Keratinocyte (primary cell): ENCODE data around the gene FEM1B. TPM values are rescaled to one million over a fixed set of nuclear protein-coding genes. Genes with fewer than 3 reads are reported as not detected.

Experiments used
- DNase-seq: peaks from one replicate; pipeline ENCODE4 v3.0.0-alpha.2; 2011; ENCODE audit warnings: low read depth, missing footprints, low spot score
- FAIRE-seq: peaks from 2 replicates; lab custom pipeline; 2011; peaks lifted over from hg19 to GRCh38; lab: Jason Lieb, UNC
- H2AFZ ChIP-seq: 2 replicates; pipeline ENCODE4 v1.6.0; 2012; ENCODE audit warnings: low read length, control low read depth, inconsistent platforms; ENCODE audit not compliant: control insufficient read depth
- H3K27ac ChIP-seq: 2 replicates; pipeline ENCODE4 v1.5.1; 2011; ENCODE audit warnings: low read length; ENCODE audit not compliant: control insufficient read depth, insufficient read depth
- H3K27me3 ChIP-seq: 3 replicates; pipeline ENCODE4 v1.6.0; 2011; ENCODE audit warnings: low read length; ENCODE audit not compliant: control insufficient read depth, insufficient read depth; ENCODE audit errors: extremely low read depth
- H3K36me3 ChIP-seq, 2 experiments: 2 replicates in 1 of 2; 3 replicates in 1 of 2; pipeline ENCODE4 v1.5.1; 2011; ENCODE audit warnings: low read length in 2 of 2, mild to moderate bottlenecking in 1 of 2; ENCODE audit not compliant: control insufficient read depth in 2 of 2, insufficient read depth in 2 of 2; ENCODE audit errors: extremely low read depth in 1 of 2
- H3K4me1 ChIP-seq: 3 replicates; pipeline ENCODE4 v1.5.1; 2011; ENCODE audit warnings: low read length; ENCODE audit not compliant: control insufficient read depth, insufficient read depth; ENCODE audit errors: extremely low read depth
- H3K4me2 ChIP-seq: 3 replicates; pipeline ENCODE4 v1.6.0; 2011; ENCODE audit warnings: low read depth, low read length; ENCODE audit not compliant: control insufficient read depth, insufficient read depth; ENCODE audit errors: extremely low read depth
- H3K4me3 ChIP-seq, 3 experiments: fragments of 200-600 bp in 1 of 3; sonication (generic) in 1 of 3; 2 replicates in 2 of 3; 3 replicates in 1 of 3; pipeline ENCODE4 v1.5.1; 2011 to 2016; ENCODE audit warnings: low read length in 3 of 3, mild to moderate bottlenecking in 3 of 3, control low read depth in 2 of 3, inconsistent platforms in 1 of 3, low read depth in 1 of 3, mixed read lengths in 1 of 3, mixed run types in 1 of 3, moderate library complexity in 1 of 3; ENCODE audit not compliant: control insufficient read depth in 2 of 3, insufficient read depth in 2 of 3; ENCODE audit errors: extremely low read depth in 1 of 3
- H3K79me2 ChIP-seq: 2 replicates; pipeline ENCODE4 v1.6.0; 2012; ENCODE audit warnings: low read length; ENCODE audit not compliant: control insufficient read depth, insufficient read depth
- H3K9ac ChIP-seq: 3 replicates; pipeline ENCODE4 v1.6.0; 2011; ENCODE audit warnings: low read length; ENCODE audit not compliant: control insufficient read depth, insufficient read depth; ENCODE audit errors: extremely low read depth
- H3K9me1 ChIP-seq: 3 replicates; pipeline ENCODE4 v1.6.0; 2011; ENCODE audit warnings: low read length; ENCODE audit not compliant: control insufficient read depth, insufficient read depth; ENCODE audit errors: extremely low read depth
- H3K9me3 ChIP-seq: 2 replicates; pipeline ENCODE4 v1.5.1; 2012; ENCODE audit warnings: low read depth, low read length; ENCODE audit not compliant: control insufficient read depth
- H4K20me1 ChIP-seq: 3 replicates; pipeline ENCODE4 v1.6.0; 2011; ENCODE audit warnings: low read length; ENCODE audit not compliant: control insufficient read depth, insufficient read depth; ENCODE audit errors: extremely low read depth
- CTCF ChIP-seq, 3 experiments: IDR thresholded peaks in 1 of 3; conservative IDR thresholded peaks in 1 of 3; optimal IDR thresholded peaks in 1 of 3; 2 replicates in 2 of 3; 3 replicates in 1 of 3; pipeline versions ENCODE3 to v1.5.1; 2011; ENCODE audit warnings: low read length in 3 of 3, mild to moderate bottlenecking in 3 of 3, moderate library complexity in 2 of 3, control low read depth in 1 of 3, inconsistent platforms in 1 of 3; ENCODE audit not compliant: insufficient read depth in 2 of 3; ENCODE audit errors: extremely low read depth in 1 of 3
- EZH2 ChIP-seq: IDR thresholded peaks from one replicate; pipeline ENCODE4 v1.6.1; 2012; ENCODE audit warnings: inconsistent platforms, mild to moderate bottlenecking, low read length, moderate library complexity
- dilution Hi-C: fragments of 300-500 bp; cut with MboI; formaldehyde crosslinking; loops from one replicate; pipeline ENCODE4 v1.7.0; 2020; ENCODE audit warnings: low sequenced_read_pairs; ENCODE audit not compliant: extremely low pct_ligation_motif_present
- polyA plus RNA-seq, 5 experiments: library from polyadenylated mRNA; depleted of rRNA in 3 of 5; stranded (reverse) in 3 of 5; stranded (forward) in 1 of 5; unstranded in 1 of 5; fragments of >200 nt; gene quantifications; 1 replicate in 1 of 5; 2 replicates in 3 of 5; 3 replicates in 1 of 5; pipeline versions ENCODE4 v1.2.1 to v1.2.3, GENCODE V29; 2011 to 2012; ENCODE audit warnings: missing spikeins in 2 of 5, low read depth in 1 of 5, low replicate concordance in 1 of 5

The FEM1B gene
- polyA plus RNA-seq, 1 donor (not counting 4 experiments of a cell fraction or from before 2014, with no cell fraction given), result 92.6 TPM

DNA sequence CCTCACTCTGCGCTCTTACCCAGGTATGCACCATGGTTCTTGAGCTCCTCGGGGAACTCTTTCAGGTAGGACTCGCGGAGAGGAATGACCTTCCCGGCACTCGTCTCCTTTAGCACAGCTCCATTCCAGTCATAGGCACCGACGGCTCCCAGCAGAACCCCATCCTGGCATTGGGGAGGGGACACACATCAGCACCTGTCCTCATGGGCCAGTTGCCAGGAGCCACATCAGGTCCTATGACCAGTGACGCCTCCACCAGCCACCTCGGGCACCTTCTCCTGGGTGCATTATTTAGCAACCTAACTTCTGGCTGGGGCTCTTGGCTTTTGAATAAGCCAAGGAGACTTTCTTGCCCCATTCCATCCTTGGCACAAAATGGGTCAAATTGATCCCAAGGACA lies 61.9 kb downstream of the FEM1B start:
- Histone ChIP-seq H3K9me1 (no peaks in the 10 kb centered on the region), H3K4me3 (no peak overlapping the region), H3K27ac (no peak overlapping the region), H2AFZ (no peak overlapping the region), H3K36me3 (no peaks in the 10 kb centered on the region), H3K9ac (no peak overlapping the region), H3K4me2 (no peak overlapping the region), H3K4me1 (peaks cover 19% of the 10 kb centered on the region), H3K79me2 (no peaks in the 10 kb centered on the region), H3K9me3 (no peaks in the 10 kb centered on the region), H3K27me3 (peaks cover 2% of the 10 kb centered on the region), H4K20me1 (no peaks in the 10 kb centered on the region)
- TF ChIP-seq CTCF (optimal IDR thresholded peaks at IDR 0.05 in 1 of 3, IDR thresholded peaks at IDR 0.05 in 1 of 3, conservative IDR thresholded peaks at IDR 0.05 in 1 of 3; ENCODE audit: extremely low read depth in 1 of 3, insufficient read depth in 2 of 3, low read length in 3 of 3), result no peak
- no peak for TF ChIP-seq EZH2
- no peak for FAIRE-seq
- no peak for DNase-seq
- dilution Hi-C loops, result no loop called here

GRCh38 chr15:68340726-68341671 lies 63.5 kb downstream of the FEM1B start:
- Histone ChIP-seq H3K4me3 (no peak overlapping the region), H3K27ac (no peak overlapping the region), H3K4me1 (peaks cover 25% of the 10 kb centered on the region), H3K4me2 (no peak overlapping the region), H3K9me3 (no peaks in the 10 kb centered on the region), H3K79me2 (no peaks in the 10 kb centered on the region), H3K9me1 (no peaks in the 10 kb centered on the region), H3K9ac (no peak overlapping the region), H3K27me3 (peaks cover 2% of the 10 kb centered on the region), H2AFZ (no peak overlapping the region), H3K36me3 (no peaks in the 10 kb centered on the region), H4K20me1 (no peaks in the 10 kb centered on the region)
- dilution Hi-C loops, result no loop called here
- DNase-seq (no peak), FAIRE-seq (no peak)
- TF ChIP-seq CTCF (optimal IDR thresholded peaks at IDR 0.05 in 1 of 3, IDR thresholded peaks at IDR 0.05 in 1 of 3, conservative IDR thresholded peaks at IDR 0.05 in 1 of 3; ENCODE audit: extremely low read depth in 1 of 3, insufficient read depth in 2 of 3, low read length in 3 of 3), result no peak
- TF ChIP-seq EZH2, result no peak
